SK-N-SH treated with all-trans-retinoic acid at 6 μM for 48 hours (cell line): Measurements from ENCODE around the gene UCKL1.

Source experiments
- ARNTL ChIP-seq: fragments of 450-650 bp; formaldehyde crosslinking; IDR thresholded peaks from 2 replicates; pipeline ENCODE4 v1.5.0; 2020; ENCODE audit warnings: low read depth, mild to moderate bottlenecking, moderate library complexity, borderline replicate concordance
- BACH2 ChIP-seq: fragments of 250-450 bp; sonication (Bioruptor Pico); IDR thresholded peaks from 2 replicates; pipeline ENCODE4 v1.9.0; 2021; ENCODE audit warnings: mild to moderate bottlenecking, borderline replicate concordance
- ISL1 ChIP-seq: fragments of 250-450 bp; sonication (Bioruptor Pico); IDR thresholded peaks from 2 replicates; pipeline ENCODE4 v2.1.2; 2022; ENCODE audit warnings: mild to moderate bottlenecking, moderate library complexity
- OSR1 ChIP-seq: fragments of 250-450 bp; sonication (Bioruptor Pico); IDR thresholded peaks from 2 replicates; pipeline ENCODE4 v1.8.0; 2022; ENCODE audit warnings: moderate library complexity, mild to moderate bottlenecking, inconsistent platforms
- TCF4 ChIP-seq: fragments of 250-450 bp; sonication (Bioruptor Pico); IDR thresholded peaks from 2 replicates; pipeline ENCODE4 v1.8.0; 2021; ENCODE audit warnings: mild to moderate bottlenecking, moderate library complexity, borderline replicate concordance
- ZFP3 ChIP-seq: fragments of 250-450 bp; sonication (Bioruptor Pico); IDR thresholded peaks from 2 replicates; pipeline ENCODE4 v1.5.0; 2020; ENCODE audit warnings: mild to moderate bottlenecking, moderate library complexity
- ZFP30 ChIP-seq: fragments of 450-650 bp; formaldehyde crosslinking; IDR thresholded peaks from 2 replicates; pipeline ENCODE4 v1.5.0; 2022; ENCODE audit warnings: mild to moderate bottlenecking, moderate library complexity
- ZNF565 ChIP-seq: fragments of 450-650 bp; formaldehyde crosslinking; conservative IDR thresholded peaks from 2 replicates; pipeline ENCODE4 v1.5.0; 2020; ENCODE audit warnings: low read depth, mild to moderate bottlenecking, moderate library complexity
- ZNF70 ChIP-seq: fragments of 450-650 bp; formaldehyde crosslinking; IDR thresholded peaks from 2 replicates; pipeline ENCODE4 v1.5.0; 2020; ENCODE audit warnings: mild to moderate bottlenecking, moderate library complexity
- TF ChIP-seq, protein P1 (sequence below): fragments of 250-450 bp; sonication (Bioruptor Pico); IDR thresholded peaks from 2 replicates; pipeline ENCODE4 v1.5.0; 2020; ENCODE audit warnings: mild to moderate bottlenecking, moderate library complexity
- TF ChIP-seq, protein P2 (sequence below): fragments of 250-450 bp; sonication (Bioruptor Pico); IDR thresholded peaks from 2 replicates; pipeline ENCODE4 v1.8.0; 2021; ENCODE audit warnings: low read depth, mild to moderate bottlenecking, moderate library complexity, borderline replicate concordance
- TF ChIP-seq, protein P3 (sequence below): fragments of 250-450 bp; sonication (Bioruptor Pico); IDR thresholded peaks from 2 replicates; pipeline ENCODE4 v1.8.0; 2020; ENCODE audit warnings: mild to moderate bottlenecking, moderate library complexity, borderline replicate concordance
- TF ChIP-seq, protein P4 (sequence below): fragments of 250-450 bp; sonication (Bioruptor Pico); IDR thresholded peaks from 2 replicates; pipeline ENCODE4 v1.5.1; 2021; ENCODE audit warnings: mild to moderate bottlenecking, moderate library complexity
- TF ChIP-seq, protein P5 (sequence below): fragments of 250-450 bp; sonication (Bioruptor Pico); IDR thresholded peaks from 2 replicates; pipeline ENCODE4 v1.5.1; 2020; ENCODE audit warnings: low read depth, mild to moderate bottlenecking, moderate library complexity

DNA sequence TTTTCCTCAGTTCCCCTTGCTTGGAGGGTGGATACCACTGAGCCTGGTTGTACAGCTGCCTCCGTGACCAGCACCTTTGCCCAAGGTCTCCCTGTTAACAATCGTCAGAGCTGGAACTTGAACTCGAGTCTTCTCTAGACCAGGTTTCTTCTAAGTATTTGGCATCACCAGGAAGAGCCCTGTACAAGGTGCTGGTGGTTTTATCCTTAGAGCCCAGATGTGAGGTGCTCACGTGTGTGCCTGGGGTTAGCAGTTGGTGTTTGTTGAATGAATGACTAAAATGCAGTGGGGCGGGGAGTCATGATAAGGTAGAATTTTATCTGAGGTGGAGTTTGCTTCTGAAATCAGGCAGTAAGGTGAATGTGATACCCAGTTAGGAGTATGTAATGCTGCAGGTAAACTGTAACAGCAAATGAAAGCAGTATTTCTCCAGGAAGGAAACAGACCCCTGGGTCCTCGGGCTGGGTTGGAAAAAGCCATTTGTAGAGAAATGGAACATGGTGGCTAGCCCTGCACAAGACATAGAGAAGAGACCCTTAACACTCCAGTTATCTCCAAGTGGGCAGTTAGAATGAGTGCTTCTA lies 58.1 kb downstream of the UCKL1 start:
- TF ChIP-seq ZFP3 (CRISPR knock-in tag): no peak
- no peak for TF ChIP-seq ISL1 (CRISPR knock-in tag)
- no peak for TF ChIP-seq TCF4 (CRISPR knock-in tag)
- TF ChIP-seq, protein P1, sequence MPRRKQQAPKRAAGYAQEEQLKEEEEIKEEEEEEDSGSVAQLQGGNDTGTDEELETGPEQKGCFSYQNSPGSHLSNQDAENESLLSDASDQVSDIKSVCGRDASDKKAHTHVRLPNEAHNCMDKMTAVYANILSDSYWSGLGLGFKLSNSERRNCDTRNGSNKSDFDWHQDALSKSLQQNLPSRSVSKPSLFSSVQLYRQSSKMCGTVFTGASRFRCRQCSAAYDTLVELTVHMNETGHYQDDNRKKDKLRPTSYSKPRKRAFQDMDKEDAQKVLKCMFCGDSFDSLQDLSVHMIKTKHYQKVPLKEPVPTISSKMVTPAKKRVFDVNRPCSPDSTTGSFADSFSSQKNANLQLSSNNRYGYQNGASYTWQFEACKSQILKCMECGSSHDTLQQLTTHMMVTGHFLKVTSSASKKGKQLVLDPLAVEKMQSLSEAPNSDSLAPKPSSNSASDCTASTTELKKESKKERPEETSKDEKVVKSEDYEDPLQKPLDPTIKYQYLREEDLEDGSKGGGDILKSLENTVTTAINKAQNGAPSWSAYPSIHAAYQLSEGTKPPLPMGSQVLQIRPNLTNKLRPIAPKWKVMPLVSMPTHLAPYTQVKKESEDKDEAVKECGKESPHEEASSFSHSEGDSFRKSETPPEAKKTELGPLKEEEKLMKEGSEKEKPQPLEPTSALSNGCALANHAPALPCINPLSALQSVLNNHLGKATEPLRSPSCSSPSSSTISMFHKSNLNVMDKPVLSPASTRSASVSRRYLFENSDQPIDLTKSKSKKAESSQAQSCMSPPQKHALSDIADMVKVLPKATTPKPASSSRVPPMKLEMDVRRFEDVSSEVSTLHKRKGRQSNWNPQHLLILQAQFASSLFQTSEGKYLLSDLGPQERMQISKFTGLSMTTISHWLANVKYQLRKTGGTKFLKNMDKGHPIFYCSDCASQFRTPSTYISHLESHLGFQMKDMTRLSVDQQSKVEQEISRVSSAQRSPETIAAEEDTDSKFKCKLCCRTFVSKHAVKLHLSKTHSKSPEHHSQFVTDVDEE (CRISPR knock-in tag): no peak
- no peak for TF ChIP-seq ARNTL (CRISPR knock-in tag)
- TF ChIP-seq, protein P2, sequence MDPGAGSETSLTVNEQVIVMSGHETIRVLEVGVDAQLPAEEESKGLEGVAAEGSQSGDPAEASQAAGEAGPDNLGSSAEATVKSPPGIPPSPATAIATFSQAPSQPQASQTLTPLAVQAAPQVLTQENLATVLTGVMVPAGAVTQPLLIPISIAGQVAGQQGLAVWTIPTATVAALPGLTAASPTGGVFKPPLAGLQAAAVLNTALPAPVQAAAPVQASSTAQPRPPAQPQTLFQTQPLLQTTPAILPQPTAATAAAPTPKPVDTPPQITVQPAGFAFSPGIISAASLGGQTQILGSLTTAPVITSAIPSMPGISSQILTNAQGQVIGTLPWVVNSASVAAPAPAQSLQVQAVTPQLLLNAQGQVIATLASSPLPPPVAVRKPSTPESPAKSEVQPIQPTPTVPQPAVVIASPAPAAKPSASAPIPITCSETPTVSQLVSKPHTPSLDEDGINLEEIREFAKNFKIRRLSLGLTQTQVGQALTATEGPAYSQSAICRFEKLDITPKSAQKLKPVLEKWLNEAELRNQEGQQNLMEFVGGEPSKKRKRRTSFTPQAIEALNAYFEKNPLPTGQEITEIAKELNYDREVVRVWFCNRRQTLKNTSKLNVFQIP (CRISPR knock-in tag): no peak
- TF ChIP-seq ZFP30 (CRISPR knock-in tag): no peak
- TF ChIP-seq, protein P3, sequence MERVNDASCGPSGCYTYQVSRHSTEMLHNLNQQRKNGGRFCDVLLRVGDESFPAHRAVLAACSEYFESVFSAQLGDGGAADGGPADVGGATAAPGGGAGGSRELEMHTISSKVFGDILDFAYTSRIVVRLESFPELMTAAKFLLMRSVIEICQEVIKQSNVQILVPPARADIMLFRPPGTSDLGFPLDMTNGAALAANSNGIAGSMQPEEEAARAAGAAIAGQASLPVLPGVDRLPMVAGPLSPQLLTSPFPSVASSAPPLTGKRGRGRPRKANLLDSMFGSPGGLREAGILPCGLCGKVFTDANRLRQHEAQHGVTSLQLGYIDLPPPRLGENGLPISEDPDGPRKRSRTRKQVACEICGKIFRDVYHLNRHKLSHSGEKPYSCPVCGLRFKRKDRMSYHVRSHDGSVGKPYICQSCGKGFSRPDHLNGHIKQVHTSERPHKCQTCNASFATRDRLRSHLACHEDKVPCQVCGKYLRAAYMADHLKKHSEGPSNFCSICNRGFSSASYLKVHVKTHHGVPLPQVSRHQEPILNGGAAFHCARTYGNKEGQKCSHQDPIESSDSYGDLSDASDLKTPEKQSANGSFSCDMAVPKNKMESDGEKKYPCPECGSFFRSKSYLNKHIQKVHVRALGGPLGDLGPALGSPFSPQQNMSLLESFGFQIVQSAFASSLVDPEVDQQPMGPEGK: no peak
- no peak for TF ChIP-seq OSR1
- TF ChIP-seq, protein P4, sequence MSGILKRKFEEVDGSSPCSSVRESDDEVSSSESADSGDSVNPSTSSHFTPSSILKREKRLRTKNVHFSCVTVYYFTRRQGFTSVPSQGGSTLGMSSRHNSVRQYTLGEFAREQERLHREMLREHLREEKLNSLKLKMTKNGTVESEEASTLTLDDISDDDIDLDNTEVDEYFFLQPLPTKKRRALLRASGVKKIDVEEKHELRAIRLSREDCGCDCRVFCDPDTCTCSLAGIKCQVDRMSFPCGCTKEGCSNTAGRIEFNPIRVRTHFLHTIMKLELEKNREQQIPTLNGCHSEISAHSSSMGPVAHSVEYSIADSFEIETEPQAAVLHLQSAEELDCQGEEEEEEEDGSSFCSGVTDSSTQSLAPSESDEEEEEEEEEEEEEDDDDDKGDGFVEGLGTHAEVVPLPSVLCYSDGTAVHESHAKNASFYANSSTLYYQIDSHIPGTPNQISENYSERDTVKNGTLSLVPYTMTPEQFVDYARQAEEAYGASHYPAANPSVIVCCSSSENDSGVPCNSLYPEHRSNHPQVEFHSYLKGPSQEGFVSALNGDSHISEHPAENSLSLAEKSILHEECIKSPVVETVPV (CRISPR knock-in tag): no peak
- no peak for TF ChIP-seq ZNF70 (CRISPR knock-in tag)
- TF ChIP-seq ZNF565 (CRISPR knock-in tag): no peak
- TF ChIP-seq, protein P5, sequence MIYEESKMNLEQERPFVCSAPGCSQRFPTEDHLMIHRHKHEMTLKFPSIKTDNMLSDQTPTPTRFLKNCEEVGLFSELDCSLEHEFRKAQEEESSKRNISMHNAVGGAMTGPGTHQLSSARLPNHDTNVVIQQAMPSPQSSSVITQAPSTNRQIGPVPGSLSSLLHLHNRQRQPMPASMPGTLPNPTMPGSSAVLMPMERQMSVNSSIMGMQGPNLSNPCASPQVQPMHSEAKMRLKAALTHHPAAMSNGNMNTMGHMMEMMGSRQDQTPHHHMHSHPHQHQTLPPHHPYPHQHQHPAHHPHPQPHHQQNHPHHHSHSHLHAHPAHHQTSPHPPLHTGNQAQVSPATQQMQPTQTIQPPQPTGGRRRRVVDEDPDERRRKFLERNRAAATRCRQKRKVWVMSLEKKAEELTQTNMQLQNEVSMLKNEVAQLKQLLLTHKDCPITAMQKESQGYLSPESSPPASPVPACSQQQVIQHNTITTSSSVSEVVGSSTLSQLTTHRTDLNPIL (CRISPR knock-in tag): no peak
- TF ChIP-seq BACH2: no peak
